OCI-LY3 (cell line): ENCODE measurements around the gene CYGB.

Source experiments
- CTCF ChIP-seq: fragments of 200-600, 300-600 bp; sonication (generic); IDR thresholded peaks from 2 replicates; pipeline ENCODE4 v1.5.1; 2014; ENCODE audit warnings: antibody characterized with exemption, low read length, low read depth
- EZH2phosphoT487 ChIP-seq: fragments of 200-600 bp; shearing (Covaris generic); IDR thresholded peaks from 2 replicates; pipeline ENCODE4 v1.6.1; 2018; ENCODE audit warnings: antibody characterized with exemption, mixed run types, low read depth

- TF ChIP-seq CTCF: no peak
- no peak for TF ChIP-seq EZH2phosphoT487
These were observed 47.3 kb downstream of the CYGB start for GRCh38 chr17:76490112-76490710.
